ENCODE data around the gene RFPL2. TPM values are rescaled to one million over a fixed set of nuclear protein-coding genes. Genes with fewer than 3 reads are reported as not detected.

Gene RFPL2
- total RNA-seq, 1 experiment from 2014 or later = not detected

GRCh38 chr22:32246166-32246565 lies 41.3 kb upstream of the RFPL2 start:
- no TSS peak for BruUV-seq (replicated peaks)
- Histone ChIP-seq H3F3A (ENCODE audit: insufficient read depth, low read depth) (no peaks in the 10 kb centered on the region), H4K20me1 (ENCODE audit: insufficient read depth) (no peaks in the 10 kb centered on the region), H2AFZ (no peak overlapping the region), H3K4me1 (replicated peaks; ENCODE audit: insufficient read depth) (no peaks in the 10 kb centered on the region), H3K4me2 (no peak overlapping the region), H3K27ac (no peak overlapping the region), H3K79me2 (ENCODE audit: low read depth) (no peaks in the 10 kb centered on the region), H3K9me2 (ENCODE audit: insufficient read depth) (no peaks in the 10 kb centered on the region), H3K36me3 (ENCODE audit: low read depth) (no peaks in the 10 kb centered on the region), H3K9me3 (ENCODE audit: insufficient read depth, low read depth) (no peaks in the 10 kb centered on the region; the same call in 1 of the 2 replicates), H3K27me3 (ENCODE audit: insufficient read depth, low read depth) (peaks cover 61% of the 10 kb centered on the region), H3K4me3 (no peak overlapping the region)
- no peak for DNase-seq
- ChIA-PET POLR2A (ENCODE audit: unreplicated experiment) (no interaction called here), CTCF (no interaction called here)
- TF ChIP-seq, protein P1, sequence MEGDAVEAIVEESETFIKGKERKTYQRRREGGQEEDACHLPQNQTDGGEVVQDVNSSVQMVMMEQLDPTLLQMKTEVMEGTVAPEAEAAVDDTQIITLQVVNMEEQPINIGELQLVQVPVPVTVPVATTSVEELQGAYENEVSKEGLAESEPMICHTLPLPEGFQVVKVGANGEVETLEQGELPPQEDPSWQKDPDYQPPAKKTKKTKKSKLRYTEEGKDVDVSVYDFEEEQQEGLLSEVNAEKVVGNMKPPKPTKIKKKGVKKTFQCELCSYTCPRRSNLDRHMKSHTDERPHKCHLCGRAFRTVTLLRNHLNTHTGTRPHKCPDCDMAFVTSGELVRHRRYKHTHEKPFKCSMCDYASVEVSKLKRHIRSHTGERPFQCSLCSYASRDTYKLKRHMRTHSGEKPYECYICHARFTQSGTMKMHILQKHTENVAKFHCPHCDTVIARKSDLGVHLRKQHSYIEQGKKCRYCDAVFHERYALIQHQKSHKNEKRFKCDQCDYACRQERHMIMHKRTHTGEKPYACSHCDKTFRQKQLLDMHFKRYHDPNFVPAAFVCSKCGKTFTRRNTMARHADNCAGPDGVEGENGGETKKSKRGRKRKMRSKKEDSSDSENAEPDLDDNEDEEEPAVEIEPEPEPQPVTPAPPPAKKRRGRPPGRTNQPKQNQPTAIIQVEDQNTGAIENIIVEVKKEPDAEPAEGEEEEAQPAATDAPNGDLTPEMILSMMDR (conservative IDR thresholded peaks at IDR 0.05) = no peak
- TF ChIP-seq EZH2 (IDR thresholded peaks at IDR 0.05; ENCODE audit: low read depth) = no peak
- intact Hi-C loops (cut with micrococcal nuclease; ENCODE audit: unreplicated experiment) = no loop called here

- Histone ChIP-seq H3K27ac (no peak overlapping the region), H3K9me2 (ENCODE audit: insufficient read depth) (no peaks in the 10 kb centered on the region), H3K27me3 (ENCODE audit: insufficient read depth, low read depth) (peaks cover 59% of the 10 kb centered on the region), H3K9me3 (ENCODE audit: insufficient read depth, low read depth) (no peaks in the 10 kb centered on the region; the same call in 1 of the 2 replicates), H3K79me2 (ENCODE audit: low read depth) (no peaks in the 10 kb centered on the region), H2AFZ (no peak overlapping the region), H3K4me2 (no peak overlapping the region), H4K20me1 (ENCODE audit: insufficient read depth) (no peaks in the 10 kb centered on the region), H3K4me3 (no peak overlapping the region), H3K4me1 (replicated peaks; ENCODE audit: insufficient read depth) (no peaks in the 10 kb centered on the region), H3K36me3 (ENCODE audit: low read depth) (no peaks in the 10 kb centered on the region), H3F3A (ENCODE audit: insufficient read depth, low read depth) (no peaks in the 10 kb centered on the region)
- BruUV-seq (replicated peaks) = no TSS peak
- ChIA-PET CTCF (no interaction called here), POLR2A (ENCODE audit: unreplicated experiment) (no interaction called here)
- no peak for DNase-seq
- no peak for TF ChIP-seq EZH2 (IDR thresholded peaks at IDR 0.05; ENCODE audit: low read depth)
- TF ChIP-seq, protein P1 (conservative IDR thresholded peaks at IDR 0.05) = no peak
- intact Hi-C loops (cut with micrococcal nuclease; ENCODE audit: unreplicated experiment) = no loop called here
Measured at GRCh38 chr22:32245042-32245441, 40.2 kb upstream of the RFPL2 start.

DNA sequence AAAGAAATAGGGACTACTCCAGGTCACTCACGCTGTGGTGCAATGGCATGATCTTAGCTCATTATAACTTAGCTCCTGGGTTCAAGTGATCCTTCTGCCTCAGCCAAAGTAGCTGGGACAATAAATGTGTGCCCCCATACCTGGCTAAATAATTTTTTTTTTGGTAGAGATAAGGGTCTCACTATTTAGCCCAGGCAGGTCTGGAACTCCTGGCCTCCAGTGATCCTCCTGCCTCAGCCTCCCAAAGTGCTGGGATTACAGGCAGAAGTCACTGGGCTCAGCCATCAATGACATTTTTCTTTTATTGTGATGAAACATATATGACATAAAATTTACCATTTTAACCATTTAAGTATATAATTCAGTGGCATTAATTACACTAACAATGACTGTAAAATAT lies 39.7 kb upstream of the RFPL2 start:
- no peak for DNase-seq
- Histone ChIP-seq H3K36me3 (ENCODE audit: low read depth) (no peaks in the 10 kb centered on the region), H3K79me2 (ENCODE audit: low read depth) (no peaks in the 10 kb centered on the region), H3K9me3 (ENCODE audit: insufficient read depth, low read depth) (no peaks in the 10 kb centered on the region; the same call in 1 of the 2 replicates), H3K4me3 (no peak overlapping the region), H3K27me3 (ENCODE audit: insufficient read depth, low read depth) (peaks cover 54% of the 10 kb centered on the region), H3K9me2 (ENCODE audit: insufficient read depth) (no peaks in the 10 kb centered on the region), H4K20me1 (ENCODE audit: insufficient read depth) (no peaks in the 10 kb centered on the region), H3F3A (ENCODE audit: insufficient read depth, low read depth) (no peaks in the 10 kb centered on the region), H3K27ac (no peak overlapping the region), H2AFZ (no peak overlapping the region), H3K4me1 (replicated peaks; ENCODE audit: insufficient read depth) (no peaks in the 10 kb centered on the region), H3K4me2 (no peak overlapping the region)
- intact Hi-C loops (cut with micrococcal nuclease; ENCODE audit: unreplicated experiment) = no loop called here
- ChIA-PET CTCF (no interaction called here), POLR2A (ENCODE audit: unreplicated experiment) (no interaction called here)
- BruUV-seq (replicated peaks) = no TSS peak
- no peak for TF ChIP-seq EZH2 (IDR thresholded peaks at IDR 0.05; ENCODE audit: low read depth)
- TF ChIP-seq, protein P1 (conservative IDR thresholded peaks at IDR 0.05) = no peak

All from PC-9 (cell line).